ENCODE data around the gene CDH13.
A peak's percentile ranks its signal among the peaks of the same experiment; 100 is the strongest.

The CDH13 gene

GRCh38 chr16:83070416-83071209 lies 443.8 kb downstream of the CDH13 start:
- DNase-seq = no peak

GRCh38 chr16:83075956-83076355 lies 449.2 kb downstream of the CDH13 start:
- no peak for DNase-seq

GRCh38 chr16:83083361-83083760 lies 456.6 kb downstream of the CDH13 start:
- no peak for DNase-seq

- no peak for DNase-seq
Observed at GRCh38 chr16:83085660-83086059, 458.9 kb downstream of the CDH13 start.

GRCh38 chr16:83095941-83096692 lies 469.3 kb downstream of the CDH13 start:
- DNase-seq = no peak

GRCh38 chr16:83098536-83098935 lies 471.8 kb downstream of the CDH13 start:
- no peak for DNase-seq

GRCh38 chr16:83100679-83101078 lies 473.9 kb downstream of the CDH13 start:
- DNase-seq = no peak

- no peak for DNase-seq
Observed at GRCh38 chr16:83102336-83102735, 475.6 kb downstream of the CDH13 start.

- no peak for DNase-seq
Observed at GRCh38 chr16:83105279-83106077, 478.7 kb downstream of the CDH13 start.

- DNase-seq = no peak
Observed at GRCh38 chr16:83109490-83110125, 482.8 kb downstream of the CDH13 start.

GRCh38 chr16:83110269-83110668 lies 483.5 kb downstream of the CDH13 start:
- DNase-seq = no peak

GRCh38 chr16:83113317-83113716 lies 486.5 kb downstream of the CDH13 start:
- peak; percentile 1 for DNase-seq

GRCh38 chr16:83113811-83114210 lies 487.0 kb downstream of the CDH13 start:
- no peak for DNase-seq

- no peak for DNase-seq
Observed at GRCh38 chr16:83115491-83116232, 488.9 kb downstream of the CDH13 start.

GRCh38 chr16:83116274-83116892 lies 489.6 kb downstream of the CDH13 start:
- DNase-seq = no peak

GRCh38 chr16:83117810-83118209 lies 491.0 kb downstream of the CDH13 start:
- no peak for DNase-seq

GRCh38 chr16:83118365-83118764 lies 491.6 kb downstream of the CDH13 start:
- DNase-seq = no peak

GRCh38 chr16:83125999-83126568 lies 499.3 kb downstream of the CDH13 start:
- no peak for DNase-seq

- no peak for DNase-seq
Observed at GRCh38 chr16:83128041-83128440, 501.3 kb downstream of the CDH13 start.

GRCh38 chr16:83130039-83130438 lies 503.3 kb downstream of the CDH13 start:
- no peak for DNase-seq

- peak; percentile 57 for DNase-seq
Observed at GRCh38 chr16:83134638-83135037, 507.9 kb downstream of the CDH13 start.
